ENCODE results near the gene PAIP2B.
A peak's percentile ranks its signal among the peaks of the same experiment; 100 is the strongest.

The PAIP2B gene

GRCh38 chr2:71253476-71253875 lies 26.6 kb upstream of the PAIP2B start:
- no peak overlapping the region for H2BK5ac ChIP-seq (ENCODE audit: low read depth, low read length, poor library complexity, severe bottlenecking)
- H3K18ac ChIP-seq (ENCODE audit: low read depth in 1 of 2, low read length in 2 of 2) = no peak overlapping the region
- H3K14ac ChIP-seq (ENCODE audit: low read length in 2 of 2) = no peak overlapping the region
- no peak overlapping the region for H3K9ac ChIP-seq (ENCODE audit: low read length)
- no peak overlapping the region for H2AK5ac ChIP-seq (ENCODE audit: low read length, severe bottlenecking)
- no peak overlapping the region for H3K4ac ChIP-seq (ENCODE audit: low read depth in 1 of 2, low read length in 2 of 2)
- H3K23ac ChIP-seq (ENCODE audit: low read length in 2 of 2) = no peak overlapping the region
- no peak overlapping the region for H4K8ac ChIP-seq (ENCODE audit: low read length)
- H2BK120ac ChIP-seq (ENCODE audit: low read depth, low read length) = no peak overlapping the region
- H3K79me1 ChIP-seq (replicated peaks; ENCODE audit: low read length, poor library complexity, severe bottlenecking) = no peaks in the 10 kb centered on the region
- no peak overlapping the region for H4K91ac ChIP-seq (ENCODE audit: low read length)
- no peak overlapping the region for H3K4me2 ChIP-seq (ENCODE audit: low read length, poor library complexity, severe bottlenecking)
- no peaks in the 10 kb centered on the region for H3K36me3 ChIP-seq (ENCODE audit: control insufficient read depth in 1 of 2, insufficient read depth in 2 of 2, low read depth in 1 of 2, low read length in 2 of 2)
- peaks cover 23 to 49% of the 10 kb centered on the region in 2 experiments for H3K27me3 ChIP-seq (ENCODE audit: control insufficient read depth in 1 of 2, insufficient read depth in 1 of 2, low read length in 2 of 2)
- H3K27ac ChIP-seq (ENCODE audit: low read length, poor library complexity, severe bottlenecking) = no peak overlapping the region
- H2AFZ ChIP-seq (ENCODE audit: low read depth, low read length) = no peak overlapping the region
- H3K4me3 ChIP-seq (ENCODE audit: insufficient read depth in 1 of 2, low read depth in 1 of 2, low read length in 2 of 2) = no peak overlapping the region
- no peak overlapping the region for H2BK12ac ChIP-seq (ENCODE audit: low read length in 2 of 2)
- no peaks in the 10 kb centered on the region for H3K4me1 ChIP-seq (ENCODE audit: control insufficient read depth, insufficient read depth, low read depth, low read length)
- H3K9me3 ChIP-seq (ENCODE audit: control insufficient read depth, low read length) = no peaks in the 10 kb centered on the region
- no peak overlapping the region for H2BK15ac ChIP-seq (ENCODE audit: low read depth, poor library complexity, severe bottlenecking)
- 63% methylated on average over 1 of the region's 1 CpG for WGBS
- no peak for DNase-seq

GRCh38 chr2:71252862-71253261 lies 26.0 kb upstream of the PAIP2B start:
- H3K4me1 ChIP-seq (ENCODE audit: control insufficient read depth, insufficient read depth, low read depth, low read length) = no peaks in the 10 kb centered on the region
- H3K27ac ChIP-seq (ENCODE audit: low read length, poor library complexity, severe bottlenecking) = no peak overlapping the region
- H2AFZ ChIP-seq (ENCODE audit: low read depth, low read length) = no peak overlapping the region
- H3K79me1 ChIP-seq (replicated peaks; ENCODE audit: low read length, poor library complexity, severe bottlenecking) = no peaks in the 10 kb centered on the region
- no peak overlapping the region for H2BK12ac ChIP-seq (ENCODE audit: low read length in 2 of 2)
- no peak overlapping the region for H3K14ac ChIP-seq (ENCODE audit: low read length in 2 of 2)
- no peak overlapping the region for H3K18ac ChIP-seq (ENCODE audit: low read depth in 1 of 2, low read length in 2 of 2)
- no peak for DNase-seq
- no peak overlapping the region for H2BK5ac ChIP-seq (ENCODE audit: low read depth, low read length, poor library complexity, severe bottlenecking)
- H3K4me3 ChIP-seq (ENCODE audit: insufficient read depth in 1 of 2, low read depth in 1 of 2, low read length in 2 of 2) = no peak overlapping the region
- no peak overlapping the region for H3K4me2 ChIP-seq (ENCODE audit: low read length, poor library complexity, severe bottlenecking)
- no peaks in the 10 kb centered on the region for H3K36me3 ChIP-seq (ENCODE audit: control insufficient read depth in 1 of 2, insufficient read depth in 2 of 2, low read depth in 1 of 2, low read length in 2 of 2)
- no peak overlapping the region for H3K4ac ChIP-seq (ENCODE audit: low read depth in 1 of 2, low read length in 2 of 2)
- no peak overlapping the region for H2AK5ac ChIP-seq (ENCODE audit: low read length, severe bottlenecking)
- 85% methylated on average over 3 of the region's 3 CpGs for WGBS
- no peak overlapping the region for H3K9ac ChIP-seq (ENCODE audit: low read length)
- no peak overlapping the region for H3K23ac ChIP-seq (ENCODE audit: low read length in 2 of 2)
- no peak overlapping the region for H2BK15ac ChIP-seq (ENCODE audit: low read depth, poor library complexity, severe bottlenecking)
- no peaks in the 10 kb centered on the region for H3K9me3 ChIP-seq (ENCODE audit: control insufficient read depth, low read length)
- no peak overlapping the region for H2BK120ac ChIP-seq (ENCODE audit: low read depth, low read length)
- peaks cover 17 to 43% of the 10 kb centered on the region in 2 experiments for H3K27me3 ChIP-seq (ENCODE audit: control insufficient read depth in 1 of 2, insufficient read depth in 1 of 2, low read length in 2 of 2)
- H4K8ac ChIP-seq (ENCODE audit: low read length) = no peak overlapping the region
- no peak overlapping the region for H4K91ac ChIP-seq (ENCODE audit: low read length)

- H4K91ac ChIP-seq (ENCODE audit: low read length) = no peak overlapping the region
- no peaks in the 10 kb centered on the region for H3K36me3 ChIP-seq (ENCODE audit: control insufficient read depth in 1 of 2, insufficient read depth in 2 of 2, low read depth in 1 of 2, low read length in 2 of 2)
- WGBS = 79% methylated on average over 8 of the region's 8 CpGs
- H2BK5ac ChIP-seq (ENCODE audit: low read depth, low read length, poor library complexity, severe bottlenecking) = no peak overlapping the region
- no peak overlapping the region for H3K18ac ChIP-seq (ENCODE audit: low read depth in 1 of 2, low read length in 2 of 2)
- no peak overlapping the region for H2BK12ac ChIP-seq (ENCODE audit: low read length in 2 of 2)
- H3K79me1 ChIP-seq (replicated peaks; ENCODE audit: low read length, poor library complexity, severe bottlenecking) = no peaks in the 10 kb centered on the region
- H4K8ac ChIP-seq (ENCODE audit: low read length) = no peak overlapping the region
- H3K4me2 ChIP-seq (ENCODE audit: low read length, poor library complexity, severe bottlenecking) = no peak overlapping the region
- DNase-seq = no peak
- no peak overlapping the region for H3K27ac ChIP-seq (ENCODE audit: low read length, poor library complexity, severe bottlenecking)
- no peaks in the 10 kb centered on the region for H3K4me1 ChIP-seq (ENCODE audit: control insufficient read depth, insufficient read depth, low read depth, low read length)
- peaks cover 12 to 34% of the 10 kb centered on the region in 2 experiments for H3K27me3 ChIP-seq (ENCODE audit: control insufficient read depth in 1 of 2, insufficient read depth in 1 of 2, low read length in 2 of 2)
- no peak overlapping the region for H3K14ac ChIP-seq (ENCODE audit: low read length in 2 of 2)
- no peaks in the 10 kb centered on the region for H3K9me3 ChIP-seq (ENCODE audit: control insufficient read depth, low read length)
- H3K4me3 ChIP-seq (ENCODE audit: insufficient read depth in 1 of 2, low read depth in 1 of 2, low read length in 2 of 2) = peak overlapping the region in 1 of 2 experiments; percentile 7
- H2AK5ac ChIP-seq (ENCODE audit: low read length, severe bottlenecking) = no peak overlapping the region
- no peak overlapping the region for H3K23ac ChIP-seq (ENCODE audit: low read length in 2 of 2)
- H3K9ac ChIP-seq (ENCODE audit: low read length) = no peak overlapping the region
- H2AFZ ChIP-seq (ENCODE audit: low read depth, low read length) = no peak overlapping the region
- H2BK15ac ChIP-seq (ENCODE audit: low read depth, poor library complexity, severe bottlenecking) = no peak overlapping the region
- H3K4ac ChIP-seq (ENCODE audit: low read depth in 1 of 2, low read length in 2 of 2) = no peak overlapping the region
- H2BK120ac ChIP-seq (ENCODE audit: low read depth, low read length) = no peak overlapping the region
These were observed 24.0 kb upstream of the PAIP2B start for GRCh38 chr2:71250935-71251334.

DNA sequence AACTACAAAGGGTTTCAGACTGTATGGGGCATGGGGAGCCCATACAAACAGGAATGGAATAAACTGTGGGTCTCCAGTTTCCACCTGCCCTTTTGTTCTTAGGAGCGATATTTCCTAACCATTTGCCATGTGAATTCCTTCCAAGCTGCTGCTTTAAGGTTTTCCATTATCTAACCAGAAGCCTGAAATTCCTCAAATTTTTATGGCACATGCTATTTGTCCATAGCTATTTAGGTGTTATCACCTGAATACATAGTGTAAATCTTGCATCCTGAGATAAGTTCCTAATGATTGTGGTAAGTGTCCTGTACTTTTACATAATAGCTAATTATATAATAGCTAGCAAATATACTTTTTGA lies 17.4 kb upstream of the PAIP2B start:
- H3K4me3 ChIP-seq (ENCODE audit: insufficient read depth in 1 of 2, low read depth in 1 of 2, low read length in 2 of 2) = no peak overlapping the region
- no peak overlapping the region for H2BK15ac ChIP-seq (ENCODE audit: low read depth, poor library complexity, severe bottlenecking)
- H3K9ac ChIP-seq (ENCODE audit: low read length) = no peak overlapping the region
- no peak overlapping the region for H3K4ac ChIP-seq (ENCODE audit: low read depth in 1 of 2, low read length in 2 of 2)
- H3K27me3 ChIP-seq (ENCODE audit: control insufficient read depth in 1 of 2, insufficient read depth in 1 of 2, low read length in 2 of 2) = peaks cover 31 to 44% of the 10 kb centered on the region in 2 experiments
- no peak overlapping the region for H3K4me2 ChIP-seq (ENCODE audit: low read length, poor library complexity, severe bottlenecking)
- H2BK5ac ChIP-seq (ENCODE audit: low read depth, low read length, poor library complexity, severe bottlenecking) = no peak overlapping the region
- no peak overlapping the region for H2AFZ ChIP-seq (ENCODE audit: low read depth, low read length)
- no peak overlapping the region for H3K18ac ChIP-seq (ENCODE audit: low read depth in 1 of 2, low read length in 2 of 2)
- no peaks in the 10 kb centered on the region for H3K36me3 ChIP-seq (ENCODE audit: control insufficient read depth in 1 of 2, insufficient read depth in 2 of 2, low read depth in 1 of 2, low read length in 2 of 2)
- no peaks in the 10 kb centered on the region for H3K4me1 ChIP-seq (ENCODE audit: control insufficient read depth, insufficient read depth, low read depth, low read length)
- H3K14ac ChIP-seq (ENCODE audit: low read length in 2 of 2) = no peak overlapping the region
- WGBS = 89% methylated on average over 1 of the region's 1 CpG
- H2BK120ac ChIP-seq (ENCODE audit: low read depth, low read length) = no peak overlapping the region
- H4K8ac ChIP-seq (ENCODE audit: low read length) = no peak overlapping the region
- H3K23ac ChIP-seq (ENCODE audit: low read length in 2 of 2) = no peak overlapping the region
- no peak overlapping the region for H2AK5ac ChIP-seq (ENCODE audit: low read length, severe bottlenecking)
- H4K91ac ChIP-seq (ENCODE audit: low read length) = no peak overlapping the region
- no peak overlapping the region for H2BK12ac ChIP-seq (ENCODE audit: low read length in 2 of 2)
- H3K27ac ChIP-seq (ENCODE audit: low read length, poor library complexity, severe bottlenecking) = no peak overlapping the region
- no peak for DNase-seq
- no peaks in the 10 kb centered on the region for H3K9me3 ChIP-seq (ENCODE audit: control insufficient read depth, low read length)
- no peaks in the 10 kb centered on the region for H3K79me1 ChIP-seq (replicated peaks; ENCODE audit: low read length, poor library complexity, severe bottlenecking)

All from mesenchymal stem cell (in vitro differentiated cells and primary cell).